Liver (tissue), 3 donors: ENCODE results near the gene NUP54.

Experiments
- EGR1 ChIP-seq, 2 donors: IDR thresholded peaks; 2 replicates each; pipeline ENCODE4 v1.6.1; 2016 to 2018; ENCODE audit warnings: antibody characterized with exemption in 2 of 2, low read depth in 2 of 2
- GABPA ChIP-seq, 2 donors: IDR thresholded peaks in 1 of 2; conservative IDR thresholded peaks in 1 of 2; 2 replicates each; pipeline ENCODE4 v1.6.1; 2016; ENCODE audit warnings: antibody characterized with exemption in 2 of 2, mild to moderate bottlenecking in 1 of 2, moderate library complexity in 1 of 2
- RAD21 ChIP-seq, 2 donors: IDR thresholded peaks; 2 replicates each; pipeline ENCODE4 v1.6.1; 2016; ENCODE audit warnings: antibody characterized with exemption in 2 of 2, mild to moderate bottlenecking in 2 of 2
- TAF1 ChIP-seq: conservative IDR thresholded peaks from 2 replicates; pipeline ENCODE4 v1.6.1; 2016; ENCODE audit warnings: antibody characterized with exemption, mild to moderate bottlenecking
- TF ChIP-seq, protein P1 (sequence below): fragments of 150-350 bp; IDR thresholded peaks from 2 replicates; pipeline ENCODE4 v1.5.1; 2017; ENCODE audit warnings: improper control_type of control experiment, low read depth, low read length; ENCODE audit not compliant: missing input control
- TF ChIP-seq, protein P2 (sequence below): IDR thresholded peaks from 2 replicates; pipeline ENCODE4 v1.6.1; 2016; ENCODE audit warnings: antibody characterized with exemption, mild to moderate bottlenecking
- TF ChIP-seq, protein P3 (sequence below): IDR thresholded peaks from 2 replicates; pipeline ENCODE4 v1.6.1; 2016; ENCODE audit warnings: antibody characterized with exemption
- donor health status: healthy.
- donor health status: healthy.

DNA sequence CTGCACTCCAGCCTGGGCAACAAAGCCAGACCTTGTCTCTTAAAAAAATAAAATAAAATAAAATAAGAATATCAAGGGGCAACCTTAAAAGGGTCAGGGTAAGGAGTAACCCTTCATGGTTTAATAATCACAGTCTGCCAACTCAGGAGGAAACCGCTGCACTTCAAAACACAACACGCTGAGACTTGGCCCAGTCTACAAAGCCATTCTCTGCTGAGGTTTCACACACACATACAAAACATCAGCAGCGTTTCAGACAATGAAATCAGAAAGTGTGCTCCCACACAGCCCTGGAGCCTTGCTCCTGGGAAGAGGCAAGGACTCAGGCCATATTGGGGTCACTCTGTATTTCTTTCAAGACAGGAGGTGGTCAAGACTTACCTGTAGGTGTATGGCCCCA lies 47.1 kb upstream of the NUP54 start:
- TF ChIP-seq, protein P1, sequence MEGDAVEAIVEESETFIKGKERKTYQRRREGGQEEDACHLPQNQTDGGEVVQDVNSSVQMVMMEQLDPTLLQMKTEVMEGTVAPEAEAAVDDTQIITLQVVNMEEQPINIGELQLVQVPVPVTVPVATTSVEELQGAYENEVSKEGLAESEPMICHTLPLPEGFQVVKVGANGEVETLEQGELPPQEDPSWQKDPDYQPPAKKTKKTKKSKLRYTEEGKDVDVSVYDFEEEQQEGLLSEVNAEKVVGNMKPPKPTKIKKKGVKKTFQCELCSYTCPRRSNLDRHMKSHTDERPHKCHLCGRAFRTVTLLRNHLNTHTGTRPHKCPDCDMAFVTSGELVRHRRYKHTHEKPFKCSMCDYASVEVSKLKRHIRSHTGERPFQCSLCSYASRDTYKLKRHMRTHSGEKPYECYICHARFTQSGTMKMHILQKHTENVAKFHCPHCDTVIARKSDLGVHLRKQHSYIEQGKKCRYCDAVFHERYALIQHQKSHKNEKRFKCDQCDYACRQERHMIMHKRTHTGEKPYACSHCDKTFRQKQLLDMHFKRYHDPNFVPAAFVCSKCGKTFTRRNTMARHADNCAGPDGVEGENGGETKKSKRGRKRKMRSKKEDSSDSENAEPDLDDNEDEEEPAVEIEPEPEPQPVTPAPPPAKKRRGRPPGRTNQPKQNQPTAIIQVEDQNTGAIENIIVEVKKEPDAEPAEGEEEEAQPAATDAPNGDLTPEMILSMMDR: no peak
- TF ChIP-seq, protein P2, sequence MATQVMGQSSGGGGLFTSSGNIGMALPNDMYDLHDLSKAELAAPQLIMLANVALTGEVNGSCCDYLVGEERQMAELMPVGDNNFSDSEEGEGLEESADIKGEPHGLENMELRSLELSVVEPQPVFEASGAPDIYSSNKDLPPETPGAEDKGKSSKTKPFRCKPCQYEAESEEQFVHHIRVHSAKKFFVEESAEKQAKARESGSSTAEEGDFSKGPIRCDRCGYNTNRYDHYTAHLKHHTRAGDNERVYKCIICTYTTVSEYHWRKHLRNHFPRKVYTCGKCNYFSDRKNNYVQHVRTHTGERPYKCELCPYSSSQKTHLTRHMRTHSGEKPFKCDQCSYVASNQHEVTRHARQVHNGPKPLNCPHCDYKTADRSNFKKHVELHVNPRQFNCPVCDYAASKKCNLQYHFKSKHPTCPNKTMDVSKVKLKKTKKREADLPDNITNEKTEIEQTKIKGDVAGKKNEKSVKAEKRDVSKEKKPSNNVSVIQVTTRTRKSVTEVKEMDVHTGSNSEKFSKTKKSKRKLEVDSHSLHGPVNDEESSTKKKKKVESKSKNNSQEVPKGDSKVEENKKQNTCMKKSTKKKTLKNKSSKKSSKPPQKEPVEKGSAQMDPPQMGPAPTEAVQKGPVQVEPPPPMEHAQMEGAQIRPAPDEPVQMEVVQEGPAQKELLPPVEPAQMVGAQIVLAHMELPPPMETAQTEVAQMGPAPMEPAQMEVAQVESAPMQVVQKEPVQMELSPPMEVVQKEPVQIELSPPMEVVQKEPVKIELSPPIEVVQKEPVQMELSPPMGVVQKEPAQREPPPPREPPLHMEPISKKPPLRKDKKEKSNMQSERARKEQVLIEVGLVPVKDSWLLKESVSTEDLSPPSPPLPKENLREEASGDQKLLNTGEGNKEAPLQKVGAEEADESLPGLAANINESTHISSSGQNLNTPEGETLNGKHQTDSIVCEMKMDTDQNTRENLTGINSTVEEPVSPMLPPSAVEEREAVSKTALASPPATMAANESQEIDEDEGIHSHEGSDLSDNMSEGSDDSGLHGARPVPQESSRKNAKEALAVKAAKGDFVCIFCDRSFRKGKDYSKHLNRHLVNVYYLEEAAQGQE: no peak
- no peak for TF ChIP-seq RAD21 (IDR thresholded peaks at IDR 0.05)
- no peak for TF ChIP-seq GABPA (IDR thresholded peaks at IDR 0.05 in 1 of 2, conservative IDR thresholded peaks at IDR 0.05 in 1 of 2)
- TF ChIP-seq, protein P3, sequence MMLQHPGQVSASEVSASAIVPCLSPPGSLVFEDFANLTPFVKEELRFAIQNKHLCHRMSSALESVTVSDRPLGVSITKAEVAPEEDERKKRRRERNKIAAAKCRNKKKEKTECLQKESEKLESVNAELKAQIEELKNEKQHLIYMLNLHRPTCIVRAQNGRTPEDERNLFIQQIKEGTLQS: no peak
- TF ChIP-seq TAF1: no peak
- no peak for TF ChIP-seq EGR1 (IDR thresholded peaks at IDR 0.05; ENCODE audit: low read depth in 2 of 2)
